Amniotic epithelial cell (primary cell): ENCODE measurements around the gene UBE3C.

ENCODE experiments used
- DNase-seq: peaks from one replicate; pipeline ENCODE4 v3.0.0-alpha.2; 2010; ENCODE audit warnings: low read depth

The UBE3C gene

DNA sequence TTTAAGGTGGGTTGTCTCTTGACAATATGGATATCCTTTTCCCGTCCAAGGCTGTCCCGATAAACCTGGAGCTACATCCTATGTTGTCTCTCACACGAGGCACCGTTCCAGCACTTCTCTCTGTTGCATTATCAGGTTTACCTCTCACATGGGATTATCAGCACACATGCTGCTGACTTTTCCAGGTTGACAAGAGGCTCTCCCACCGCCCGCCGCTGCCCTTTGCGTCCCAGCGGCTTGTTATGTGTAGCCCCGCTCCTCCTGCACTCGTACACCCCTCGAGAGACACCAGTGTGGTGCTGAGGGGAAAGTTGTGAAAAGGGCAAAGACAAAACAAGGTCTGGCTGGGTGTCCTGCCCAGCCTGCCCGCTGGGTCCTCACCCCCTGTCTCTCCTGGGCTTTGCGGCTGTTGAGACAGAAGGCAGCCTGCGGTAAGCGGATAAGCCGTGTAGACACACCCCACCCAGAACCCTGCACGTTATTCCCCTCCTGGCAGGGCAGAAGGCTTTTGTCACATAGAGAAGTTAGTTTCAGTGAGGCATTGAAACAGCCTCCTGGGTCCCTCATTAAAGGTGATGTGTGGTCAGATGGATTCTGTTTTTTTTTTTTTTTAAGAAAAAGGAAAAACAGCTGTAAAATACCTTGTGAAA is 38.7 kb downstream of the UBE3C start:
- DNase-seq = no peak

DNA sequence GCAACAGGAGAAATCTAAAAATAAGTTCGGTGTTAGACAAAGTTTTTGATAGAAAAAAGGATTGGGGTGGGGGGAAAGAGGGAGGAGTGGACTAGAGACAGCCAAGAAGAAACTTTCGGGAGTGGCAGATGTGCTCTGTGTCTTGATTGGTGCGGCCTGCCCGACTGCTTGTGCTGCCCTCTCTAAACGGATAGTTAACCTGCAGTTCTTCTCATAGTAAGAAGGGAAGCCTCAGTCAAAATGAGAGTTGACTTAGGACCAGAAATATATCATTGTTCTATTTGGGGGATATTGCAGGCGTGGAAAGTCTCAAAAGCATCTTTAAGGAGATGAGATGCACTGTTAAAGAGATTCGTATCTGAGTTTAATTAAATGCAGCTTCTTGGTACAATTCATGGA is 39.3 kb downstream of the UBE3C start:
- no peak for DNase-seq

DNA sequence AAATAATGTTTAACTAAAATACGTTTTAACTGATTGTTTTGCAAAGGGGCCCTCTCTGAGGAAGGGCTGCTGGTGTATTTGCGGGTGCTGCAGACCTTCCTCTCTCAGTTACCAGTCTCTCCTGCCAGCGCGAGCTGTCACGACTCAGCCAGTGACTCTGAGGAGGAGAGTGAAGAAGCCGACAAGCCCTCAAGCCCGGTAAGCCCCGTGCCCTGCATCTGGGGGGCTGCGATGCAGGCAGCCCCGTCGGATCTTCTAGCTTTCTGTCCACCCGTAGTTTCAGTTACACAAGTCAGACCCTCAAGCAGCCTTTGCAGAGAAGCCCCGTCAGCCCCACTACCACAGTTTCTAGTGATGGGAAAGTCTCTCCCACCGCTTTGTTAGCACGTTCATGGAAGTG is 45.1 kb downstream of the UBE3C start:
- DNase-seq = no peak

DNA sequence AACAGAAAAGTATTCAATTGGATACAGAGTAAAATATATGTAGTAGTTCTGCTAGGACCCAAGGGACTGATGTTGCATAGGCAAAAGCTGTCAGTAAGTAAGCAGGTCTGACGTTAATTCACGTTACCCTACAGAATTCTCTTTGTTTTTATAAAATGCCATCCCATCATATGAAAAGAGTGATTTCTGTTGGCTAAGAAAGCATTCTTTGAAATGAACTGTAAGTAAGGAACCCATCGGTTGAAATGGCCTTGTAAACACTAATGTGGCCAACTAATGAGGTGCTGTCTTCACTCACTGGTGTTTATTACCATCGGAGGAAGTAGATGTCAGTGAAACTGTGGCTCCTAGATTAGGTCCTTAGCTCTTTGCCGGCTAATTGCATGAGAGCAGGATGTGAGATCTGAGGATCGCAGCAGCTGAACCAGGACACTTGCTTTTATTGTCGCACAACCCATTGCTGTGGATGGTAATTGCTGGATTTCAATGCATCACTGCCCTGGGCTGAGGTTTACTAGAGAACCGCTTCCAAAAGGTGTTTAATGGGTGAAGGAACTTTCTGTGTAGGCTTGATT is 49.5 kb downstream of the UBE3C start:
- no peak for DNase-seq

DNA sequence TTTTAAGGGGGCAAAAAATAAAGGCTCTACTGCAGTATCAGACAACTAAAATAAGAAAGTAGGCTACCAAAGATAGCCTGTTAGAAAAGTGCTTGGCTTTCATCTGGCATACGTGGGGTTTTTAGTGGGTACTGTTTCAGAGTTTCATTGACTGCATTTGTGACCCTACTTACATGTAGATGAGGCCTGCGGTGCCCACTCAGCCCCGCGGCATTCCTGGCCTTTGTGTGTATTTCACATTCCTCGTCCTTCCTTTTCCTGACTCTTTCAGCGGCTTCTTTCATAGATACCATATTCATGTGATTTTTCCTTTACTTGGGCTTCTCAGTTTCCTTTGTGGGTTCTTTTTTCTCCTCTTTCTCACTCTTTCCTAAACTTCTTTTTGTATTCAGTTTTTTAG is 50.7 kb downstream of the UBE3C start:
- DNase-seq = no peak

DNA sequence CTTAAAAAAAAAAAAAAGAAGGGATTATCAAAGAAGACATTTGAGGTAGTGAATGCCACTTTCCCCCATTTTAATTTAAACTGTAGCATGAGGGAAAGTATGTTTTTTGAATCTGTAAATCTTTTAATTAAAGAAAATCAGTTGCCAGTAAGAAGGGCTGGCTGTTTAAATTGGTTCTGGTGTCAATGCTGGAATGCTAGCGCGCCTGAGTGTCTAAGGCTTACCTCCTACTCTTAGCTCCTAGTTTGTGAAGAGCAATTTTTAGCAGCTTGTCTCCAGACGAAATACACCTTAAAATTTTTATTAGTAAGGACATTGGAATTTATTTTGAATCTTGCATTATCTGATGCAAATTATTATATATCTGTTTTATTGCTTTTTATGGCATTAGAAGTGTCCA is 54.1 kb downstream of the UBE3C start:
- DNase-seq = no peak

DNA sequence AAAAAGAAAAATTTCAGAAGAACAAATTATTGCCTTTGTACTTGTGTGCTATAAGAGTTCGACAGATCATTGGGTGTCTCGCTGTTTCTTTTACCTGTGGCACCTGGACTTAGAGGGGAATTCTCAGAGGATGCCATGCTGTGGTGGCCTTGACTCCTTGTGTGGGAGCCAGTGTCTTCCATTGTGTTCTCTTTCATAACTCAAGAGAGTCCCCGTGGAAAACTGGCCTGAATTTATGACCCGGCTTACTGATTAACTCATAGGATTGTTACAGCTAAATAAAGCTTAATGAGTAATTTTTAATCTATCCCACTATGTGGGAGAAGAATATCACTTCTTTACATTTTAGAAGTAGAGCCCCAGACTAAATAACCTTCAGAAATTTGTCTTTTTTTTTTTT is 54.5 kb downstream of the UBE3C start:
- no peak for DNase-seq

DNA sequence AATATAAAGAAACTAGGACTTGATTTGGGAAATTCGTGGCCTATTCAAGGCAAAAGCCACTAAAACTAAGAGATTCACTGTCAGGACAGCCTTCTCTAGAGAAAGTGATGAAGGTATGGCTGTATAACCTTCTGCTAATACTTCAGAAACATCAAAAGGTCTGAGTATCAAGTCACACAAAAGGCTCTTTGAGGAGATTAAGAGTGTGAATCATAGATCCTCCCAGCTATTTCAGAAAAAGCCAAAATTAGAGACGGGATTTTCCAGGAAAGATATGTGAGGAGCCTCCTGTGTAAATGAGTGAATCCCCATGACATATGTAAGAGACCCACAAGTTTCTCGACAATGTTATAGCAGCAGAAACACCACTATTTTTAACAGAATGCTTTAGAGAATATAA is 56.2 kb downstream of the UBE3C start:
- DNase-seq = no peak

DNA sequence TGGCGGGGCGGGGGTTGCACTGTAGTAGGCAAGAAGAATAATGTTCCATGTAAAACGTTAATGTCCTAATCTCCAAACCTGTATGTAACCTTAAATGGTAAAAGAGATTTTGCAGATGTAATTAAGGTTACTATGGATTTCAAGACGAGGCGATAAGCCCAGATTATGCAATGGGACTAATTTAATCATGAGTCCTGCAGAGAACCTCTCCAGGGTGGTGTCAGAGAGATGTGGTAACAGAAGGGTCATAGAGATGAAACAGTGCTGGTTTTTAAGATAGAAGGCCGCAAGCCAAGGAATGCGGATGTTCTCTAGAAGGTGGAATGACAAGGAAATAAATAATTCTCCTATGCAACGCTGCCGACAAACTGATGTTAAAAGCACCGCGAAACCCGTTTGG is 57.1 kb downstream of the UBE3C start:
- peak; percentile 71 for DNase-seq

DNA sequence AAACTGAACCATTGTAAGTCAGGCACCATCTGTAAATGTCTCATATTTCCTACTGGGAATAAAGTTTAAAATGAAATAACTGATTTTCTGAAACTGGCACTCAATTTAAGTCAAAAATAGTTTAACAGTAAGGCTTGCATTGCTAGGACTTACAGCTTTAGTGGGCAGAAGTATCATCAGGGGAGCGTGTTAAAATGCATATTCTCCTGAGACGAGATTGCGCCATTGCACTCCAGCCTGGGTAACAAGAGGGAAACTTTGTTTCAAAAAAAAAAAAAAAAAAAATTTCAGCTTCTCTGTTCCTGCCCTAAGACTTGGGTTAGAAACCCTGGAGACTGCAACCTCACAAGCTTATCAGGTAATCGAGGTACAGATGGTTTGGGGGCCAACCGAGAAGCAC is 65.4 kb downstream of the UBE3C start:
- DNase-seq = no peak

DNA sequence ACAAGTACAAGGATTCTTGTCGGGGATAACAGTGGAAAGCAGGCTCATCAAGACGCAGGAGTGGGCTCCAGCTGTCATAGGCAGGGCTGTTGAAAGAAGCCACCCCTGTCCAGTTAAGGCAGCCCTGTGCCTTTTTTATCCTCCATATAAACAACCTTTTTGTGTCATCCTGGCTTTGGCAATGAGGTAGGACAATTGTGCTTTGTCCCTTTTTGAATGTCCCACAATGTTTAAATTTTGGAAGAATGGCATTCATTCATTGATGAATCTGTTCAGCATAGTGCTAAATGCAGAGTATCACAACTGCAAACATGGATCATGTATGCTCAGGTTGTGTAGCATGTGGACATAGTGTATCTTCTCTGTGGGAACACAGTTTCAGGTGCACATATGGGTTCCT is 66.7 kb downstream of the UBE3C start:
- DNase-seq = no peak

DNA sequence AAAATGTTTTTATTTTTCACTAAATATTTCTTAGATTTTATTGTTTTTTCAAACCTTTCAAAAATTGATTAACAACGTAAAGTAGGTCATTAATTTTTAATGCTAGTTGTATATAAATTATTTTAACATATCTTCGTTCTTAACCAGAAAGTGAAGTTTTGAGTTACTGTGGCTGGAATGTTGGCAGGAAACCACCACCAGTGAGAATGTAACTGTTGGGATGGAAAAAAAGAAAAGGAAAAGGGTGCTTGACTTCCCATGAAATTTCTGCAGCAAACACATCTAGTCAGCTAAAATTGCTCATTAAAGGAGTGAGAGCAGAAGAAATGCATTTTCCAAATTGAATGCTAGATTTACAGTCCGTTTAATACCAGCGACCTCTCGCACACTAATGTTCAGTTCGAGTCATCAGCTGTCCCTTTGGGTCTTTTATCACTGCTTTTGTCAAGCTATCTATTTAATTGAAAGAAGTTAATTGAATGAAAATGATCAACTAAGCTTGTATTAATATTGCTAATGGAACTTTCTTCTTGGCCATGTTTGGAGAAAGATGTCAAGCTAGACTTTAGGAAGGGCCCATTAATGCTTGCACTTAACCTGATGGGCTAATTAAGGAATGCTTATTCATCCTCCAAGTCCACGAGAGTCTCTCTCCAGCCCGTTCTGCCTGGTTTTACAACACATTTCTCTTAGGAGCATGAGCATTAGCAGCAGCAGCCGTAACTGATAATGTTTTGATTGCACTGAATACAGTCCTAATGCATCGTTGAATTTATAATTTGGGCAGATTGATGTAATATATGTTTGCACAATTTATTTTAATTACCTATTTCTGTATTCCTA is 70.1 kb downstream of the UBE3C start:
- no peak for DNase-seq

DNA sequence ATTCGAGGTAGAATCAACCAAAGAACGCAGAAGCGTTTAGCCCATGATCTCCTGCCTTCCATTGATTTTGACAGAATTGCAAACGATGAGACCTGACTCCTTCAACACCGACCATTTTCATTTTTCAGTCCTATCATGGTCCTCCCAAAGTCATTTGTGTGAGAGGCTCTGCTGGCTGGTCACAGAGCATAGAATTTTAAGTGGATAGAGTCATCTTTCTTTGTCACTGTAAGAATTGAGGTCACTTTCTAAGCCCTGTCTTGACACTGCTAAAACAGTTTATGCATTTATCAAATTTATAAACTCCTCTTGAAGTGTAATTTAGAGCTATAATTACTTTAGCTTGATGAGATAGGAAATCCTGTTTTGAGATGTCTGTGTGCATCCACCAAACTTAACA is 72.0 kb downstream of the UBE3C start:
- no peak for DNase-seq

DNA sequence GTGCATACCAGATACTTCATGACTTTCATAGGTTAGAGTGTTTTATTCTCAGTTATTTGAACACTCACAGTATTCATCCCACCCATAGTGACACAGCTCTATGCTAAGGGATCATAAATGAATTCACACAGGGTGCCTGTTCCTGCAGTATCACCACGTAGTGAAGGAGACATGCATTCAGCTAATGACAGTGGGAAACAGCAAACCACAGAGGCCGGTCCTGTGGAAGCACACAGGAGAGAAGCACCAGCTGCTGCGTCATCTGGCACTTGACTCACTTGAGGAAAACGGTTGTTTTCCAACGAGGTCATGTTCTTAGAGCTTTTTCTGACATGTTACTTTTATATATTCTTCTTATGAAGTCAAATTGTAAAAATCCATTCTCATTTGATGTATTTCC is 73.0 kb downstream of the UBE3C start:
- DNase-seq = peak; percentile 83

DNA sequence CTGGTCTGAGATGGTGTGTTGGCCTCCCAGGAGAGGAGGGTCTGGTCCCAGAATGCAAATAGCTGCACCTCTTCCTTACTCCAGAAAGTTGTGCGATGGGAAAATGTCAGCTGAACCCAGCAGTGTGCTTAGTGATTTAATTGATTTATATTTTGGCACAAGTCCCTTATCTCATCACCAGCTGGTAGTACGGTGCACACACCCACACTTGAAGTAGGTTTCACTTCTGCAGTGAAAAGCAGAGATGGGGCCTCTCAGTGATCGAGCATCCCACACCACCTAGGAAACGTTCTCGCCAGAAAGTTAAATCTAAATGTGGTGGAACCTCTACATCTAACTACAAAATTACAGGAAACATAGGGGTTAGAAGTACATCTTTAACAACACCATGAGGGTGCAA is 80.4 kb downstream of the UBE3C start:
- no peak for DNase-seq

DNA sequence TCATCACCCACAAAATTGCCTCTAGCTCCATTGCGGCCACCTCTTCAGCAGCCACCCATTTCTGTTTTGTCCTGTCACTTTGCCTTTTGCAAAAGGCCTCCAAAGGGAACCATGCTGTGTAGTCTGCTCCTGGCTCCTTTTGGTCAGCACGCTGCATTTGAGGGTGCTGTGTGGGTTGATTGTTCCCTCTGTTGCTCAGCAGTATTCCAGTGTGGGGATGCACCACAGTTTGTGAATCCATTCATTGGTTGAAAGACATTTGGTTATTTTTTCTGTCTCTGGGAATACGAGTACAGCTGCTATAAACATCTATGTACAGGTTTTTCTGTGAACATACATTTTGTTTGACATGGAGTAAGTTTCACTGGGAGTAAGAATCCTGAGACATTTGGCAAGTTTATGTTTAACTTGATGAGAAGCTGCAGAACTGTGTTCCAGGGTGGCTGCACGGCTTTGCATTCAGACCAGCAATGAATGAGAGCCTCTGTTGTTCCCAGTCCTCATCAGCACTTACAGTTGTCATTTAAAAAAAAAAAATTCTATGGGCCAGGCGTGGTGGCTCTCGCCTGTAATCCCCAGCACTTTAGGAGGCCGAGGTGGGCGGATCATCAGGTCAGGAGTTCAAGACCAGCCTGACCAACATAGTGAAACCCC is 82.3 kb downstream of the UBE3C start:
- DNase-seq = no peak

DNA sequence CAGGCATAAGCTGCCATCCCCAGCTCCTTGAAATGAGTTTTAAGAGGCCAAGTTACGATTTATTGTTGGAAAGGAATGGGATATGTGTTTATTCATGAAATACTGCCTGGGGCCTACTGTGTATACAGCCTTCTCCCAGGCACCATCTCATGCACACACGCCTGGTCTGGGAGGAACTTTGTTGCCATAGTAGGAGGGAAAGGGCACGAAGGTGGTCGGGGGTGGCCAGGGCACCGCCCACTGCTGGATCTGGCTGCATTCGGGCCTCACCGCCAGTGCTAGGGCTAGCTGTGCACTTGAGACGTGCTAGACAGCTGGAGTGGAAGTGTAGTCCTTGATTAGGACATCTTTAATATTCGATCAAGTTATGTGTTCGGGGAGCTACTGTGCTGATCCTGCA is 84.0 kb downstream of the UBE3C start:
- DNase-seq = no peak

DNA sequence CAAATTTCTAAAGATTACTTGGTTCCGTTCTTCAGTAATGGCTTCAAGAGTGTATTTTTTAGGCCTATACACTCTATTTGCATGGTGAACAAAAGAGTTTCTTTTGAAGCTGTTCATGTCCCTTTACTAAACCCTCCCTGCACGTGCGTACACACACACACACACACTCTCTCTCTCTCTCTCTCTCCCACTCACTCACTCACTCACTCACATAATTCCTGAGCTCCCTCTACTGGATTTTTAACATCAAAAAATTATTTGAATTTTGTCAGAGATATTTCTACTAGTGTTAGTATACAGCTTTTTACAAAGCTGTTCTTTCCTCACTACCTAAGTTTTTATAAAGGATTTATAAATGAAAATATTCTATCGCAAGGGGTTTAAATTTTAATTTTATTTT is 85.9 kb downstream of the UBE3C start:
- peak; percentile 69 for DNase-seq

DNA sequence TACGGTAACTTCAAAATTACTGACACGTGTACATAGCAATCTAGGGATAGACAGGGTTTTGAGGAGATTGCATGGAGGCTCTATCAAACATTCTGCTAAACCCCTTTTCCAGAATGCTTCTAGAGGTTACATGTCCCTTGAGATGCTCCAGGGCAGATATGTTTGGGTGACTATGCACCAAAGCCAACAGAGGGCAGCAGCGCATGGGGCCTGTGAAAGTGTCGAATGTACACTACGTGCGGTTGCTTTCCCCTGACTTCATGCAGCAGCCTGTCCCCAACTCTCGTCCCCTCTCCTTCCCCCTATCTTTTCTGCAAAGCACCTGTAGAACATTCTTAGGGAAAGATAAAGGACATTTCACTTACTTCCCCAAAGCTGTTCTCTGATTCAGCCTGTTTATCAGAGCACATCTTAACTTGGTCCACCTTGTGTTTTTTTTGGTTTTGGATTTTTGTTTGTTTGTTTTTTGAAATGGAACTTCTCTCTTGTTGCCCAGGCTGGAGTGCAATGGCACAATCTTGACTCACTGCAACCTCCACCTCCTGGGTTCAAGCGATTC is 90.2 kb downstream of the UBE3C start:
- DNase-seq = peak; percentile 25

DNA sequence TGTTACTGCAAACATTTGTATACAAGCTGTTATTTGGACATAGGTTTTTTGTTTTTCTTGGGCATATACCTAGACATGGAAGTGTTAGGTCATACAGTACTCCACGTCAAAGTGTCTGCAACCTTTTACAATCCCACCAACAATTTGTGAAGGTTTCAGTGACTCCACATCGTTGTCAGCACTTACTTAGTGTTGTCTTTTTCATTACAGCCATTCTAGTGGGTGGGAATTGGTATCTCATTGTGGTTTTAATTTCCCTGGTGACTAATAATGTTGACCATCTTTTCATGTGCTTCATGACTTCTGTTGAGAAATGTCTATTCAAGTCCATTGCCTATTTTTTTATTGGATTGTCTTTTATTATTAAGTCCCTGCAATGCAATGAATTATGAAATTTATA is 95.0 kb downstream of the UBE3C start:
- DNase-seq = peak; percentile 76

DNA sequence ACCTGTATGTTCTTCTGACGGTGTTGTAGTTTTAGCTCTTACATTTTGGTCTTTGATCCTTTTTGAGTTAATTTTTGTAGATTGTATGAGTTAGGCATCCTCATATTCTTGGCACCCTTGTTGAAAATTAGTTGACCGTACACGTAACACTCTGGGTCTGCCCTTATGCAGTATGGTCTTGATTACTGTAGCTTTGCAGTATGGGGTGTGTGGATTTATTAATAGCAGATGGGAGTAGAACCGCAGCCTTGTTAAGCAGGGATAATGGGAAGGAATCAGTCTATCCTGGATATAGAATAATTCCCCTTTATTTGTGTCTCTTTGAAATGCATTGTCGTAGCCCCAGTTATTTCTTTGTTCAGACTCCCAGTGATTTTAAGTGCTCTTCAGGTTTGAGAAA is 95.5 kb downstream of the UBE3C start:
- no peak for DNase-seq
